B cell (primary cell): ENCODE results near the gene MT4. TPM values are rescaled to one million over a fixed set of nuclear protein-coding genes. Genes with fewer than 3 reads are reported as not detected.

Source experiments
- ATAC-seq: fragments of 200-7000 bp; cut with Tn5 transposase; one replicate; pipeline ENCODE4 v1.10.0; 2021; ENCODE audit warnings: low read depth, mild to moderate bottlenecking, moderate number of reproducible peaks, moderate library complexity
- CTCF ChIA-PET: fragments of 350-600 bp; sonication (Branson Sonifier 250); formaldehyde crosslinking; loops from one replicate; lab custom pipeline; 2021; ENCODE audit warnings: antibody characterized with exemption, inconsistent platforms; lab: Charles Lee
- POLR2A ChIA-PET: fragments of 350-600 bp; sonication (Branson Sonifier 250); formaldehyde crosslinking; loops from one replicate; lab custom pipeline; 2021; ENCODE audit warnings: antibody characterized with exemption; lab: Charles Lee
- DNase-seq: peaks from one replicate; pipeline ENCODE4 v3.0.0; 2013
- H2AFZ ChIP-seq: 2 replicates; pipeline ENCODE4 v1.6.1; 2012; ENCODE audit warnings: mild to moderate bottlenecking, low read depth, low read length; ENCODE audit not compliant: insufficient read depth, poor library complexity, severe bottlenecking
- H3K27ac ChIP-seq, 2 donors: 1 replicate in 1 of 2; 2 replicates in 1 of 2; pipeline ENCODE4 v1.5.1; 2012 to 2013; ENCODE audit warnings: low read length in 2 of 2, mild to moderate bottlenecking in 2 of 2, moderate library complexity in 1 of 2
- H3K27me3 ChIP-seq, 4 experiments: fragments of 200-600 bp in 1 of 4; sonication (generic) in 1 of 4; replicated peaks in 1 of 4; 1 replicate in 2 of 4; 2 replicates in 2 of 4; pipeline versions ENCODE4 v1.6.1 to v1.7.0; 2013 to 2016; ENCODE audit warnings: low read length in 3 of 4, mild to moderate bottlenecking in 2 of 4, mixed read lengths in 1 of 4, moderate library complexity in 1 of 4; ENCODE audit not compliant: insufficient read depth in 4 of 4, control insufficient read depth in 3 of 4; ENCODE audit errors: control extremely low read depth in 1 of 4
- H3K36me3 ChIP-seq, 2 experiments: replicated peaks in 1 of 2; 1 replicate in 1 of 2; 2 replicates in 1 of 2; pipeline versions ENCODE4 v1.6.1 to v1.7.1; 2013; ENCODE audit warnings: low read length in 1 of 2; ENCODE audit not compliant: insufficient read depth in 2 of 2, control insufficient read depth in 1 of 2; ENCODE audit errors: control extremely low read depth in 1 of 2, extremely low read depth in 1 of 2
- H3K4me1 ChIP-seq, 2 donors: fragments of 200-600 bp in 1 of 2; sonication (generic) in 1 of 2; 1 replicate in 1 of 2; 2 replicates in 1 of 2; pipeline versions ENCODE4 v1.5.1 to v1.6.1; 2013 to 2017; ENCODE audit warnings: low read length in 2 of 2; ENCODE audit not compliant: control insufficient read depth in 2 of 2, insufficient read depth in 2 of 2
- H3K4me2 ChIP-seq: replicated peaks from 2 replicates; pipeline ENCODE3; 2012; ENCODE audit warnings: mild to moderate bottlenecking, low read depth, low read length; ENCODE audit not compliant: poor library complexity, severe bottlenecking
- H3K4me3 ChIP-seq, 5 experiments: fragments of 200-600 bp in 1 of 5; sonication (generic) in 1 of 5; 1 replicate in 3 of 5; 2 replicates in 2 of 5; pipeline versions ENCODE4 v1.5.1 to v1.7.0; 2011 to 2016; ENCODE audit warnings: low read length in 4 of 5, mild to moderate bottlenecking in 4 of 5, low read depth in 2 of 5, control low read depth in 1 of 5, moderate library complexity in 1 of 5; ENCODE audit not compliant: insufficient read depth in 1 of 5; ENCODE audit errors: control extremely low read depth in 1 of 5, extremely low read depth in 1 of 5
- H3K79me2 ChIP-seq: fragments of 200-600 bp; sonication (generic); one replicate; pipeline ENCODE4 v1.6.0; 2016; ENCODE audit warnings: low read length; ENCODE audit not compliant: control insufficient read depth, insufficient read depth
- H3K9ac ChIP-seq: fragments of 200-600 bp; sonication (generic); 2 replicates; pipeline ENCODE4 v1.6.1; 2017; ENCODE audit warnings: mild to moderate bottlenecking, low read length, moderate library complexity
- H3K9me3 ChIP-seq, 3 donors: one replicate each; pipeline versions ENCODE4 v1.6.1 to v1.7.1; 2013; ENCODE audit warnings: low read length in 2 of 3; ENCODE audit not compliant: control insufficient read depth in 2 of 3, insufficient read depth in 1 of 3; ENCODE audit errors: control extremely low read depth in 1 of 3
- H4K20me1 ChIP-seq: 2 replicates; pipeline ENCODE4 v1.6.0; 2012; ENCODE audit warnings: mild to moderate bottlenecking, low read length; ENCODE audit not compliant: insufficient read depth, control insufficient read depth, poor library complexity, severe bottlenecking
- H3K27ac Mint-ChIP-seq: one replicate; pipeline ENCODE4 v1.8.0; 2021; ENCODE audit warnings: mixed read lengths
- H3K27me3 Mint-ChIP-seq: one replicate; pipeline ENCODE4 v1.8.0; 2021; ENCODE audit warnings: mixed read lengths
- H3K4me1 Mint-ChIP-seq: one replicate; pipeline ENCODE4 v1.8.0; 2021; ENCODE audit warnings: mixed read lengths
- H3K4me3 Mint-ChIP-seq: one replicate; pipeline ENCODE4 v1.8.0; 2021; ENCODE audit warnings: mixed read lengths
- H3K9me3 Mint-ChIP-seq: one replicate; pipeline ENCODE4 v1.8.0; 2022; ENCODE audit warnings: mixed read lengths; ENCODE audit not compliant: insufficient read depth
- EZH2 ChIP-seq: IDR thresholded peaks from 2 replicates; pipeline ENCODE4 v1.6.1; 2012; ENCODE audit warnings: borderline replicate concordance, low read depth, mild to moderate bottlenecking, moderate library complexity, low read length; ENCODE audit not compliant: insufficient read depth, poor library complexity, severe bottlenecking
- WGBS: methylation state at CpG from one replicate; pipeline ENCODE4 v1.1.5; 2013; ENCODE audit warnings: missing lambda C conversion rate; ENCODE audit not compliant: insufficient coverage; 5-methylcytosine and 5-hydroxymethylcytosine counted together
- intact Hi-C: fragments of 100-400 bp; cut with micrococcal nuclease; formaldehyde crosslinking; loops from one replicate; pipeline ENCODE4 v1.10.0; 2022
- polyA plus RNA-seq: library from polyadenylated mRNA; depleted of rRNA; stranded (reverse); fragments of >200 nt; gene quantifications from 2 replicates; pipeline ENCODE4 v1.2.3, GENCODE V29; 2012
- total RNA-seq, 2 donors: library from RNA; stranded (reverse); fragments of 120-200 nt in 1 of 2; gene quantifications; 1 replicate in 1 of 2; 2 replicates in 1 of 2; pipeline versions ENCODE4 v1.2.3 to v1.2.4, GENCODE V29; 2013 to 2022
- TF ChIP-seq, protein P1 (sequence below): fragments of 200-600 bp; IDR thresholded peaks from one replicate; pipeline ENCODE4 v1.8.0; 2022; ENCODE audit warnings: antibody characterized with exemption, mild to moderate bottlenecking

The MT4 gene
- total and polyA plus RNA-seq, 2 donors (not counting 1 experiment from before 2014, with no cell fraction given) = not detected

DNA sequence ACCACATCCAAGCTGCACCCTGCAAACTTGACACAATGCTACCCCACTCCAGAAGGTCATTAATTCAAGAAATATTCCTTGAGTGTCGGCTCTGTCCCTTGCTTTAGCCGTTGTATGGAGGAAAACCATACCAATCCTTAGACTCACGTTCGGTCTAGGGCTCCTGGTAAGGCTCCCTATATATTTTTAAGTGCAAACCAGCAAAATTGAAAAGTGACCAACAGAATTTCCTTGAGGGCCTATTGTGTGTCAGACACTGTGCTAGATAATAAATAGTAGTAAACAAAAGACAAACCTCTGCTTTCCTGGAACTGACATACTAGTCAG is 44.7 kb upstream of the MT4 start:
- ChIA-PET CTCF (interaction anchor here (1.1 to 2.1 kb wide), 3 partner anchors 14 to 184 kb away, joined by 3 to 7 read pairs (median 5); no protein-coding TSS in a partner anchor), POLR2A (interaction anchor here (1.2 kb wide), 1 partner anchor 181 kb away, joined by 3 read pairs; no protein-coding TSS in a partner anchor)
- H3K27ac ChIP-seq = peak overlapping the region; percentile 58 to 80
- H3K79me2 ChIP-seq = peaks cover 22% of the 10 kb centered on the region
- no peak for ATAC-seq
- intact Hi-C loops = loop anchor here (1.0 kb wide), 2 partner anchors 69 to 162 kb away; partner anchors contain the start of genes MT1X, NUDT21 and OGFOD1
- Mint-ChIP-seq H3K4me1 (peaks cover 35% of the 10 kb centered on the region), H3K27me3 (no peaks in the 10 kb centered on the region), H3K27ac (peak overlapping the region; percentile 89), H3K4me3 (peak overlapping the region; percentile 90), H3K9me3 (no peaks in the 10 kb centered on the region)
- H3K9ac ChIP-seq = peak overlapping the region; percentile 93
- DNase-seq = no peak
- TF ChIP-seq, protein P1, sequence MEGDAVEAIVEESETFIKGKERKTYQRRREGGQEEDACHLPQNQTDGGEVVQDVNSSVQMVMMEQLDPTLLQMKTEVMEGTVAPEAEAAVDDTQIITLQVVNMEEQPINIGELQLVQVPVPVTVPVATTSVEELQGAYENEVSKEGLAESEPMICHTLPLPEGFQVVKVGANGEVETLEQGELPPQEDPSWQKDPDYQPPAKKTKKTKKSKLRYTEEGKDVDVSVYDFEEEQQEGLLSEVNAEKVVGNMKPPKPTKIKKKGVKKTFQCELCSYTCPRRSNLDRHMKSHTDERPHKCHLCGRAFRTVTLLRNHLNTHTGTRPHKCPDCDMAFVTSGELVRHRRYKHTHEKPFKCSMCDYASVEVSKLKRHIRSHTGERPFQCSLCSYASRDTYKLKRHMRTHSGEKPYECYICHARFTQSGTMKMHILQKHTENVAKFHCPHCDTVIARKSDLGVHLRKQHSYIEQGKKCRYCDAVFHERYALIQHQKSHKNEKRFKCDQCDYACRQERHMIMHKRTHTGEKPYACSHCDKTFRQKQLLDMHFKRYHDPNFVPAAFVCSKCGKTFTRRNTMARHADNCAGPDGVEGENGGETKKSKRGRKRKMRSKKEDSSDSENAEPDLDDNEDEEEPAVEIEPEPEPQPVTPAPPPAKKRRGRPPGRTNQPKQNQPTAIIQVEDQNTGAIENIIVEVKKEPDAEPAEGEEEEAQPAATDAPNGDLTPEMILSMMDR = no peak
- TF ChIP-seq EZH2 = no peak
- no peaks in the 10 kb centered on the region for H4K20me1 ChIP-seq
- 27% methylated on average over 2 of the region's 4 CpGs for WGBS
- H3K4me3 ChIP-seq = peak overlapping the region in 4 of 5 experiments; percentile 77 to 97 (median 94)
- H3K4me2 ChIP-seq = peak overlapping the region; percentile 80
- H3K9me3 ChIP-seq = no peaks in the 10 kb centered on the region
- no peaks in the 10 kb centered on the region for H3K36me3 ChIP-seq
- peak overlapping the region; percentile 99 for H2AFZ ChIP-seq
- peaks cover 9 to 18% of the 10 kb centered on the region in 2 donors for H3K4me1 ChIP-seq
- H3K27me3 ChIP-seq = no peaks in the 10 kb centered on the region

DNA sequence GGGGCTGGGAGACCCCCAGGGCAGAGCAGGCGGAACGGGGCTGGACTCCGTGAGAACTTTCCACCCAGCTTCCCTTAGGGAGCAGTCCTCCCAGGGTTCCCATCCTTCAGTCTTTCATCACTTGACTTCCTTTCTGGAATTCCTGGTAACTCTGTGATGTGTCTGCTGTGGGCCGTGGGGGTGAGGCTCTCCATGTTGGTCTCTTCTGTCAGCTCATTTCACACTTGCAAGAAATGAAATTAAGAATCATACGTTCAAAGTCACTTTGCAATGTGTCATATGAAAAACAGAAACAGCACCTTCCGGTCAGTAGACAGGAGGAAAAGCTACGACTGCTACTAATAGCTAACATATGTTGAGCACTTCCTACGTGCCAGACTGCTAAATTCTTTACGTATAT is 39.6 kb upstream of the MT4 start:
- H3K27me3 ChIP-seq = peaks cover 0 to 11% (median 1%) of the 10 kb centered on the region in 4 experiments

More for the DNA sequence above, 39.6 kb upstream of the MT4 start:
- peaks cover 15% of the 10 kb centered on the region for H3K27me3 Mint-ChIP-seq
- ChIA-PET POLR2A (no interaction called here), CTCF (no interaction called here)
- no peaks in the 10 kb centered on the region for H3K9me3 ChIP-seq
- WGBS = 93% methylated on average over 5 of the region's 9 CpGs
- no peaks in the 10 kb centered on the region for H4K20me1 ChIP-seq
- H3K9ac ChIP-seq = no peak overlapping the region
- ATAC-seq (no peak), DNase-seq (no peak)
- H3K27ac ChIP-seq = no peak overlapping the region
- H3K4me2 ChIP-seq = no peak overlapping the region
- H3K4me3 Mint-ChIP-seq = no peak overlapping the region
- no peaks in the 10 kb centered on the region for H3K9me3 Mint-ChIP-seq
- H3K4me1 Mint-ChIP-seq = peaks cover 6% of the 10 kb centered on the region
- intact Hi-C loops = no loop called here
- H3K36me3 ChIP-seq = no peaks in the 10 kb centered on the region
- peaks cover 3 to 4% of the 10 kb centered on the region in 2 donors for H3K4me1 ChIP-seq
- TF ChIP-seq, protein P1 = no peak
- no peak for TF ChIP-seq EZH2
- H3K27ac Mint-ChIP-seq = no peak overlapping the region
- no peak overlapping the region for H3K4me3 ChIP-seq
- H3K79me2 ChIP-seq = no peaks in the 10 kb centered on the region
- no peak overlapping the region for H2AFZ ChIP-seq
